HG03064 (cell line): ENCODE measurements around the gene GART.
"Not testable (repeated sequence)": the region's sequence is repeated elsewhere in the genome, so short reads cannot be mapped to it uniquely, and the experiment has no call there.

Experiments used
- ATAC-seq: cut with Tn5 transposase; IDR thresholded peaks from one replicate; pipeline ENCODE4 v1.9.1; 2021; ENCODE audit warnings: low read depth; ENCODE audit not compliant: unreplicated experiment

The GART gene

GRCh38 chr21:33522297-33522952 is 19.5 kb downstream of the GART start:
- ATAC-seq, result no peak

- ATAC-seq, result no peak
Observed at GRCh38 chr21:33518899-33519298, 23.0 kb downstream of the GART start.

GRCh38 chr21:33514229-33514628 is 27.7 kb downstream of the GART start:
- ATAC-seq, result no peak

- ATAC-seq, result no peak
Observed at GRCh38 chr21:33512481-33512880, 29.4 kb downstream of the GART start.

- ATAC-seq, result no peak
Observed at GRCh38 chr21:33511639-33512038, 30.3 kb downstream of the GART start.

GRCh38 chr21:33510826-33511225 is 31.1 kb downstream of the GART start:
- no peak for ATAC-seq

- ATAC-seq, result not testable (repeated sequence)
Observed at GRCh38 chr21:33507003-33507402, 34.9 kb downstream of the GART start.

GRCh38 chr21:33505833-33506232 is 36.1 kb downstream of the GART start:
- no peak for ATAC-seq

GRCh38 chr21:33496345-33496744 is 45.6 kb downstream of the GART start:
- no peak for ATAC-seq

GRCh38 chr21:33495743-33496142 is 46.2 kb downstream of the GART start:
- ATAC-seq, result no peak

- no peak for ATAC-seq
Observed at GRCh38 chr21:33493756-33494155, 48.2 kb downstream of the GART start.

GRCh38 chr21:33492571-33492970 is 49.3 kb downstream of the GART start:
- ATAC-seq, result no peak

- ATAC-seq, result peak; percentile 88
Observed at GRCh38 chr21:33491373-33492102, 50.4 kb downstream of the GART start, which contains the start of gene DNAJC28. DNAJC28 (minus strand) TSS chr21:33491716; CDS start chr21:33489393, 2,323 bp downstream.

GRCh38 chr21:33490991-33491372 is 50.9 kb downstream of the GART start:
- ATAC-seq, result no peak

GRCh38 chr21:33488936-33489335 is 53.0 kb downstream of the GART start:
- no peak for ATAC-seq

GRCh38 chr21:33487996-33488395 is 53.9 kb downstream of the GART start:
- ATAC-seq, result no peak

- ATAC-seq, result no peak
Observed at GRCh38 chr21:33481314-33481943, 60.5 kb downstream of the GART start.

GRCh38 chr21:33480481-33481103 is 61.3 kb downstream of the GART start:
- ATAC-seq, result no peak

GRCh38 chr21:33479679-33480480 is 62.0 kb downstream of the GART start, which contains the start of gene TMEM50B:
TMEM50B (minus strand) TSS chr21:33479974; CDS start chr21:33468885, 11,089 bp downstream.
- ATAC-seq, result peak; percentile 90

GRCh38 chr21:33478935-33479678 is 62.8 kb downstream of the GART start:
- peak; percentile 27 for ATAC-seq
